Subcutaneous abdominal adipose tissue (tissue), 5 donors: ENCODE results near the gene EPRS1.

Experiments used
- H3K27ac ChIP-seq: one replicate; pipeline ENCODE4 v1.7.0; 2013; ENCODE audit warnings: low read depth, mild to moderate bottlenecking, inconsistent platforms, low read length, moderate library complexity
- H3K27me3 ChIP-seq, 5 donors: one replicate each; pipeline ENCODE4 v1.7.0; 2013; ENCODE audit warnings: low read length in 5 of 5, inconsistent platforms in 1 of 5; ENCODE audit not compliant: control insufficient read depth in 5 of 5, insufficient read depth in 4 of 5
- H3K36me3 ChIP-seq, 5 donors: one replicate each; pipeline ENCODE4 v1.7.0; 2013; ENCODE audit warnings: low read length in 5 of 5; ENCODE audit not compliant: control insufficient read depth in 5 of 5, insufficient read depth in 5 of 5
- H3K4me1 ChIP-seq, 5 donors: one replicate each; pipeline ENCODE4 v1.7.0; 2013; ENCODE audit warnings: low read length in 5 of 5, mild to moderate bottlenecking in 3 of 5, moderate library complexity in 1 of 5; ENCODE audit not compliant: control insufficient read depth in 5 of 5, insufficient read depth in 5 of 5
- H3K4me3 ChIP-seq, 5 donors: one replicate each; pipeline ENCODE4 v1.7.0; 2013; ENCODE audit warnings: low read length in 5 of 5, low read depth in 1 of 5
- H3K9ac ChIP-seq, 5 donors: one replicate each; pipeline ENCODE4 v1.7.0; 2013; ENCODE audit warnings: low read length in 5 of 5, mild to moderate bottlenecking in 4 of 5, moderate library complexity in 3 of 5
- H3K9me3 ChIP-seq, 5 donors: one replicate each; pipeline ENCODE4 v1.7.0; 2013; ENCODE audit warnings: low read length in 5 of 5; ENCODE audit not compliant: control insufficient read depth in 5 of 5
- donor health status: healthy.
- donor health status: healthy.
- donor health status: healthy.
- donor health status: healthy.
- donor health status: healthy.

The EPRS1 gene

GRCh38 chr1:220076861-220077762 is 30.8 kb upstream of the EPRS1 start:
- no peaks in the 10 kb centered on the region for H3K9me3 ChIP-seq
- H3K27ac ChIP-seq = no peak overlapping the region
- H3K36me3 ChIP-seq = peaks cover 9 to 19% (median 14%) of the 10 kb centered on the region in 5 donors
- H3K4me3 ChIP-seq = no peak overlapping the region
- H3K27me3 ChIP-seq = no peaks in the 10 kb centered on the region
- no peaks in the 10 kb centered on the region for H3K4me1 ChIP-seq
- H3K9ac ChIP-seq = no peak overlapping the region

- peaks cover 34 to 57% (median 43%) of the 10 kb centered on the region in 5 donors for H3K36me3 ChIP-seq
- no peak overlapping the region for H3K9ac ChIP-seq
- no peaks in the 10 kb centered on the region for H3K4me1 ChIP-seq
- no peak overlapping the region for H3K27ac ChIP-seq
- no peaks in the 10 kb centered on the region for H3K9me3 ChIP-seq
- H3K27me3 ChIP-seq = no peaks in the 10 kb centered on the region
- no peak overlapping the region for H3K4me3 ChIP-seq
Observed at GRCh38 chr1:220067269-220068204, 21.2 kb upstream of the EPRS1 start.

- Histone ChIP-seq H3K36me3 (peaks cover 31 to 66% (median 38%) of the 10 kb centered on the region in 5 donors), H3K9me3 (no peaks in the 10 kb centered on the region), H3K9ac (no peak overlapping the region), H3K4me1 (no peaks in the 10 kb centered on the region), H3K27me3 (no peaks in the 10 kb centered on the region), H3K27ac (no peak overlapping the region), H3K4me3 (no peak overlapping the region)
Observed at GRCh38 chr1:220062629-220063028, 16.3 kb upstream of the EPRS1 start.

GRCh38 chr1:220060876-220061275 is 14.6 kb upstream of the EPRS1 start:
- no peaks in the 10 kb centered on the region for H3K9me3 ChIP-seq
- H3K4me3 ChIP-seq = no peak overlapping the region
- no peaks in the 10 kb centered on the region for H3K4me1 ChIP-seq
- H3K27me3 ChIP-seq = no peaks in the 10 kb centered on the region
- peaks cover 20 to 61% (median 28%) of the 10 kb centered on the region in 5 donors for H3K36me3 ChIP-seq
- no peak overlapping the region for H3K9ac ChIP-seq
- H3K27ac ChIP-seq = no peak overlapping the region

- Histone ChIP-seq H3K27ac (no peak overlapping the region), H3K27me3 (no peaks in the 10 kb centered on the region), H3K9me3 (no peaks in the 10 kb centered on the region), H3K4me1 (no peaks in the 10 kb centered on the region), H3K9ac (no peak overlapping the region), H3K36me3 (peaks cover 3 to 32% (median 6%) of the 10 kb centered on the region in 5 donors), H3K4me3 (no peak overlapping the region)
Observed at GRCh38 chr1:220056374-220056773, 10.1 kb upstream of the EPRS1 start.

GRCh38 chr1:220045356-220046051 is 801 bp downstream of the EPRS1 start:
- Histone ChIP-seq H3K4me3 (peak overlapping the region; percentile 86 to 100 (median 99)), H3K4me1 (peaks cover 0 to 21% (median 17%) of the 10 kb centered on the region in 5 donors), H3K27ac (peak overlapping the region; percentile 75), H3K27me3 (no peaks in the 10 kb centered on the region), H3K9me3 (no peaks in the 10 kb centered on the region), H3K9ac (peak overlapping the region; percentile 69 to 93 (median 88)), H3K36me3 (no peaks in the 10 kb centered on the region)

- Histone ChIP-seq H3K4me1 (peaks cover 0 to 21% (median 17%) of the 10 kb centered on the region in 5 donors), H3K36me3 (peaks cover 0 to 5% (median 1%) of the 10 kb centered on the region in 5 donors), H3K9me3 (no peaks in the 10 kb centered on the region), H3K27me3 (no peaks in the 10 kb centered on the region), H3K4me3 (peak overlapping the region in 4 of 5 donors; percentile 86 to 100 (median 98)), H3K9ac (peak overlapping the region in 4 of 5 donors; percentile 47 to 93 (median 80)), H3K27ac (peak overlapping the region; percentile 75)
Observed at GRCh38 chr1:220044678-220045355, 1.5 kb downstream of the EPRS1 start.

GRCh38 chr1:220043646-220044045 is 2.7 kb downstream of the EPRS1 start:
- Histone ChIP-seq H3K9me3 (no peaks in the 10 kb centered on the region), H3K4me3 (no peak overlapping the region), H3K27me3 (no peaks in the 10 kb centered on the region), H3K4me1 (peaks cover 0 to 21% (median 17%) of the 10 kb centered on the region in 5 donors), H3K27ac (no peak overlapping the region), H3K9ac (no peak overlapping the region), H3K36me3 (peaks cover 0 to 16% (median 11%) of the 10 kb centered on the region in 5 donors)

- H3K27me3 ChIP-seq = no peaks in the 10 kb centered on the region
- H3K4me3 ChIP-seq = no peak overlapping the region
- no peak overlapping the region for H3K27ac ChIP-seq
- no peaks in the 10 kb centered on the region for H3K9me3 ChIP-seq
- peaks cover 0 to 22% (median 15%) of the 10 kb centered on the region in 5 donors for H3K36me3 ChIP-seq
- peaks cover 0 to 8% (median 5%) of the 10 kb centered on the region in 5 donors for H3K4me1 ChIP-seq
- H3K9ac ChIP-seq = peak overlapping the region in 1 of 5 donors; percentile 45
Observed at GRCh38 chr1:220040028-220040596, 6.2 kb downstream of the EPRS1 start.
